Esophagus squamous epithelium (tissue), 5 donors: ENCODE measurements around the gene PLOD2. TPM values are rescaled to one million over a fixed set of nuclear protein-coding genes. Genes with fewer than 3 reads are reported as not detected.
A peak's percentile ranks its signal among the peaks of the same experiment; 100 is the strongest.

Experiments
- DNase-seq: peaks from one replicate; lab custom pipeline; 2025; lab: John Stamatoyannopoulos, UW
- H3K27ac ChIP-seq, 4 donors: fragments of 200-600 bp; sonication (generic); one replicate each; pipeline ENCODE4 v1.5.1; 2016 to 2019; ENCODE audit warnings: mild to moderate bottlenecking in 1 of 4
- H3K27me3 ChIP-seq, 4 donors: fragments of 200-600 bp; sonication (generic); 1 replicate in 3 of 4; 2 replicates in 1 of 4; pipeline versions ENCODE4 v1.5.1 to v1.6.0; 2017 to 2021; ENCODE audit warnings: antibody characterized with exemption in 1 of 4
- H3K36me3 ChIP-seq, 3 donors: fragments of 200-600 bp; sonication (generic); one replicate each; pipeline ENCODE4 v1.5.1; 2016 to 2019
- H3K4me1 ChIP-seq, 3 donors: fragments of 200-600 bp; sonication (generic); one replicate each; pipeline ENCODE4 v1.5.1; 2017 to 2019
- H3K4me3 ChIP-seq, 4 donors: fragments of 200-600 bp; sonication (generic); 1 replicate in 3 of 4; 2 replicates in 1 of 4; pipeline ENCODE4 v1.5.1; 2016 to 2019; ENCODE audit warnings: mild to moderate bottlenecking in 2 of 4, moderate library complexity in 1 of 4
- H3K9me3 ChIP-seq, 3 donors: fragments of 200-600 bp; sonication (generic); one replicate each; pipeline ENCODE4 v1.5.1; 2016 to 2019
- CTCF ChIP-seq, 6 experiments: fragments of 450-650 bp in 4 of 6; fragments of 200-600 bp in 2 of 6; sonication (generic) in 2 of 6; IDR thresholded peaks; one replicate each; pipeline ENCODE4 v1.5.1; 2016 to 2019; ENCODE audit warnings: antibody characterized with exemption in 6 of 6, mild to moderate bottlenecking in 4 of 6, moderate library complexity in 4 of 6
- POLR2A ChIP-seq, 4 donors: fragments of 450-650 bp; IDR thresholded peaks; one replicate each; pipeline ENCODE4 v1.6.1; 2017; ENCODE audit warnings: antibody characterized with exemption in 4 of 4, mild to moderate bottlenecking in 4 of 4, moderate library complexity in 3 of 4
- WGBS, 2 donors: methylation state at CpG; one replicate each; pipeline ENCODE4 v1.1.5; 2018; 5-methylcytosine and 5-hydroxymethylcytosine counted together
- intact Hi-C: fragments of 100-400 bp; cut with DNase I; formaldehyde crosslinking; loops from one replicate; pipeline ENCODE4 v1.15.0; 2022
- total RNA-seq, 4 donors: library from RNA; depleted of rRNA; stranded (reverse); fragments of >200 nt; gene quantifications; one replicate each; pipeline ENCODE4 v1.1.0, GENCODE V29; 2016
- donor health status: DM: yes; HTN: yes; CAD: no.

Gene PLOD2
- total RNA-seq, 4 donors from 2014 or later, result 13.3 to 29.1 (median 23.2) TPM

GRCh38 chr3:146178006-146178689 lies 17.2 kb upstream of the PLOD2 start:
- Histone ChIP-seq H3K36me3 (no peaks in the 10 kb centered on the region), H3K27ac (no peak overlapping the region), H3K4me3 (no peak overlapping the region), H3K27me3 (no peaks in the 10 kb centered on the region), H3K9me3 (no peaks in the 10 kb centered on the region), H3K4me1 (peaks cover 0 to 5% (median 4%) of the 10 kb centered on the region in 3 donors)
- no peak for TF ChIP-seq POLR2A (IDR thresholded peaks at IDR 0.05)
- TF ChIP-seq CTCF (IDR thresholded peaks at IDR 0.05), result no peak
- DNase-seq, result no peak
- WGBS, 2 donors, result 72 to 73% methylated on average over 6 of the region's 6 CpGs
- intact Hi-C loops, result loop anchor here (10.0 kb wide), 1 partner anchor 113 kb away; no protein-coding TSS in a partner anchor

- Histone ChIP-seq H3K27me3 (no peaks in the 10 kb centered on the region), H3K36me3 (no peaks in the 10 kb centered on the region), H3K9me3 (no peaks in the 10 kb centered on the region), H3K27ac (peak overlapping the region in 1 of 4 donors; percentile 2), H3K4me3 (no peak overlapping the region), H3K4me1 (peaks cover 0 to 5% (median 4%) of the 10 kb centered on the region in 3 donors)
- 38 to 67% methylated on average over 1 of the region's 1 CpG for WGBS, 2 donors
- DNase-seq, result no peak
- TF ChIP-seq POLR2A (IDR thresholded peaks at IDR 0.05) (no peak), CTCF (IDR thresholded peaks at IDR 0.05) (no peak)
- intact Hi-C loops, result loop anchor here (10.0 kb wide), 1 partner anchor 113 kb away; no protein-coding TSS in a partner anchor
Observed at GRCh38 chr3:146177519-146177918, 16.5 kb upstream of the PLOD2 start.

GRCh38 chr3:146177072-146177471 lies 16.1 kb upstream of the PLOD2 start:
- intact Hi-C loops, result loop anchor here (10.0 kb wide), 1 partner anchor 112 kb away; no protein-coding TSS in a partner anchor
- DNase-seq, result no peak
- Histone ChIP-seq H3K9me3 (no peaks in the 10 kb centered on the region), H3K36me3 (no peaks in the 10 kb centered on the region), H3K27ac (no peak overlapping the region), H3K4me1 (peaks cover 0 to 5% (median 4%) of the 10 kb centered on the region in 3 donors), H3K4me3 (no peak overlapping the region), H3K27me3 (no peaks in the 10 kb centered on the region)
- 62 to 72% methylated on average over 3 of the region's 3 CpGs for WGBS, 2 donors
- no peak for TF ChIP-seq POLR2A (IDR thresholded peaks at IDR 0.05)
- TF ChIP-seq CTCF (IDR thresholded peaks at IDR 0.05), result no peak

GRCh38 chr3:146172586-146172985 lies 11.6 kb upstream of the PLOD2 start:
- TF ChIP-seq CTCF (IDR thresholded peaks at IDR 0.05), result no peak
- no peak for TF ChIP-seq POLR2A (IDR thresholded peaks at IDR 0.05)
- Histone ChIP-seq H3K36me3 (no peaks in the 10 kb centered on the region), H3K4me1 (peaks cover 0 to 1% (median 0%) of the 10 kb centered on the region in 3 donors), H3K9me3 (no peaks in the 10 kb centered on the region), H3K27ac (no peak overlapping the region), H3K27me3 (no peaks in the 10 kb centered on the region), H3K4me3 (no peak overlapping the region)
- no peak for DNase-seq
- 71 to 75% methylated on average over 1 of the region's 1 CpG for WGBS, 2 donors
- intact Hi-C loops, result loop anchor here (10.0 kb wide), 1 partner anchor 108 kb away; no protein-coding TSS in a partner anchor

GRCh38 chr3:146170591-146170990 lies 9.6 kb upstream of the PLOD2 start:
- Histone ChIP-seq H3K4me1 (peaks cover 0 to 20% (median 6%) of the 10 kb centered on the region in 3 donors), H3K36me3 (no peaks in the 10 kb centered on the region), H3K27ac (no peak overlapping the region), H3K4me3 (no peak overlapping the region), H3K9me3 (no peaks in the 10 kb centered on the region), H3K27me3 (no peaks in the 10 kb centered on the region)
- DNase-seq, result no peak
- no peak for TF ChIP-seq POLR2A (IDR thresholded peaks at IDR 0.05)
- no peak for TF ChIP-seq CTCF (IDR thresholded peaks at IDR 0.05)
- intact Hi-C loops, result loop anchor here (10.0 kb wide), 1 partner anchor 106 kb away; no protein-coding TSS in a partner anchor
- 94 to 95% methylated on average over 1 of the region's 1 CpG for WGBS, 2 donors
